ENCODE measurements around the gene GABRR3.
A peak's percentile ranks its signal among the peaks of the same experiment; 100 is the strongest.
"Not testable (repeated sequence)": the region's sequence is repeated elsewhere in the genome, so short reads cannot be mapped to it uniquely, and the experiment has no call there.

GABRR3 gene

DNA sequence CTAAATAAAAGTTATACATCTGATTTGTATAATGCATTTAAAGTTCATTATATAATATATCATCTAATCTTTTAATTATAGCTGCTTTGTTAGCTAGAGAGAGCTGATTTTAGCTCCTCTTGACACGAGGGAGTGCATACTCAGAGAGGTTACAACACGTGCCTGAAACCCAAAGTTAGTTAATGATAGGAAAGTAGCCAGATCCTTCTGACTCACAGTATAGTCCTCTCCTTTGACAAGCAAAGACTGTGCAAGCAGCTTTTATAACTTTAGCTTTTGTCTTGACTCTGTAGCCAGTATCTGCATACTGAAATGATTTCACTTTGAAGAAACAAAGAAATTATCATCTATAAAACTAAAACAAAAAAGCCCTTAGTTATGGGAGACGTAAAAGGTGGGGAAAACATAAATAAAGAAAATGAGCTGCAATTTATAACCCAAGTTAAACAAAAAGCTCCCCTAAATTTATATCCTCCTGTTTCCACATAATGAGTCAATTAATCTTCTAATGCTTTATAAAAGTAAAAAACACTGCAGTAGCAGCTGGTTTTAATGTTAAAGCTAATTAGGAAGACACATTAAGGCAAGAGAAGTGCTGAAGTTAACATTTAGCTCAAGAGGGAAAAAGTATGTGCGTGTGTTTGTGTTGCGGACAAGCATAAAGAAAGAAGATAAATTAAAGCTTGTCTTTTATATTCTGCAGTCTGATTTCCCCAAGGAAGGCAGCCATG lies 13.1 kb downstream of the GABRR3 start:
- no peak for DNase-seq

DNA sequence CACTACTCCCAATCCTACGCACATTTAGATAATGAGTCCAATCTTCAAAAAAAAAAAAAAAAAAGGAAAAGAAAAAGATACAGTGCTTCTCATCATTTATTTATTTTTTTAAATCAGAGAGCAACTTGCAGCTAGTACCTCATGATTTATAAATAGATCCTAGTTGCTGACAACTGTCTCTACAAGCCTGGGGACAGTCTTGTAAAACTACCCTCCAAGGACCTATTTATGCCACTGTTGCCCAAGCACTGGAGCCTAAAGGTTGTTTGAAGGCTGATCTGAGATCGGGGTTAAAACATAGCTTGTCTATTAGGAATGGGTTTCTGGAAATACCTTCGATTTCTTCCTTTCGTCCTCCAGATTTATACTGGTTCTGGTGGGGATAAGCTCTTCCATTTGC lies 14.7 kb downstream of the GABRR3 start:
- DNase-seq, result no peak

DNA sequence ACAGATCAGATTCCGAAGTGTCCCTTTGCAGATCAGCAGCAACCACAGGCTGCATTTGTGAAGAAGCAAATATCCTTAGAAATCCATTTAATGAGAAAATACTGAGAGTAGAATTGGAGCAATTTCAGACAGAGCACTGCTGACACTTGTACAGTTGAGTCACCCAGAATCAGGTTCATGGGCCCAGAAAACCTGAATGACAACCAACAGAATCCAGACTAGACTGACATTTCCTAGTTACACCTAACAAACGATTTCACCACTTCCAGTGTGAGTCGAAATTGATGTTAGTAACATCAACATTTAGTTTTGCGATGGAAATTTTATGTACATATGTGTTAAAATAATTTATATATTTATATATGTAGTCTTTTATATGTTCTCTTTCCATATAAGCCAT lies 16.8 kb downstream of the GABRR3 start:
- DNase-seq, result no peak

DNA sequence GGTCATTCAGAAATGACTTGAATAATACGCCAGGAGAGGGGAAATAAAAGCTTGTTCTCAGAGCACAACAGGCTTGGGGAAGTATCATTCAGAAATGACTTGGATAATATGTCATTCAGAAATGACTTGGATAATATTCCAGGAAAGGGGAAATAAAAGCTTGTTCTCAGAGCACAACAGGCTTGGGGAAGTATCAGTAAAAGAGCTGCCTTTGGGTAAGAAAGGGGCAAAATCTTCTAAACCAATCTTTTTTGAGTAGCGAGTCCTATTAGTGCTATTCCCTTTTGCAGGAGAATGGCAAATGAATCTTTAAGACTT lies 20.9 kb downstream of the GABRR3 start:
- no peak for DNase-seq

DNA sequence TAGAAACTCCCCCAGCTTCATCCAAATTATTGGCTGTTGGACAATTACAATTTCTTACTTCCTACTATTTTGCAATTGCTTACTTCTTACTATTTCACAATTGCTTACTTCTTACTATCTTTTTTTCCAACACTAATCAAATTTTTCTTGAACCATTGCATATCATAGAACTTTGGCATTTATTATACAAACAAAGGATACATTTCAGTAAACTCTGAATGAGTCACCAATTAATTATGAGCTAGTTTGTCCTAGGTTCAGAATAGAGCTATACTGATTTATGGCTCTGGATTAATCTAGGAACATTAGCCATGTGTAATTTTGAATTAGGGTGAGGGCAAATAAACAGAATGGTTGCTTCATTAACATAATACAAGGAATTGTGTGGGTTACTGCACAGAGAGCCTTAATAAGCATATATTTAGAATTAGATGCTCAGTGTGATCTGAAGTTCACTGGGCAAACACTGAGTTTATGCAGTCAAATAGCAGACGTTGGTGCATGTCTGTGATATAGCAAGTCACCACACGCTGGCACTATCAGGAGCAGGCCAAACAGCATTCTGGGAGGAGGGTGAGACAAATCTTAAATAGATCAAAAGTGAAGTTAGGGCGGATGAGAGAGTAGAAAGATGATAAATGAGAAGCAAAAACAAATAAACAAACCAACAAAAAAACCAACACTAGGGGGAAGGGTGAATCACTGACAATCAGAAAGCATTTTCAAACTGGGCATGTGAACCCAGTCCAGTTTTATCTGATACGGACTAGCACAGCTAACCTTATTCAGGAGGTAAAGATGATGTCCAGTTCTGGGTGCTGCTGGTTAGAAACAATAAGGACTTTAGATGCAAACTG lies 21.5 kb downstream of the GABRR3 start:
- DNase-seq, result no peak

DNA sequence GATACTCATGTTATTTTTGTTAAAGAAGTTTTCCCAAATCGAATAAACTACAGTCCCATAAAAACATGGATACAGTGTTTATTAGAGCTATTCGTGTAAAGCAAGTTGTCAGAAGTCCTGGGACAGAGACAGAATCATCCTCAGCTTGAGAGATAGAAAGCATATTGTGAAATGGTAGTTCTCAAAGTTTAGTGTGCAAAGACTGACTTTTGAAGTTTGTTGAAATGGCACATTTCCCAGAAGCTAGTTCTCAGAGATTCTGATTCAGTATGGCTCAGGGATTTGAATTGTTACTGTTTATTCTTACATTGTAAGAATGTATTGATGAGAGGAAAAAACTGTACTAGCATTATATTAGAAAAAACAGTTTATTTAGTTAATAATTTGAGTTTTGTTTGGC lies 22.1 kb downstream of the GABRR3 start:
- DNase-seq, result no peak

DNA sequence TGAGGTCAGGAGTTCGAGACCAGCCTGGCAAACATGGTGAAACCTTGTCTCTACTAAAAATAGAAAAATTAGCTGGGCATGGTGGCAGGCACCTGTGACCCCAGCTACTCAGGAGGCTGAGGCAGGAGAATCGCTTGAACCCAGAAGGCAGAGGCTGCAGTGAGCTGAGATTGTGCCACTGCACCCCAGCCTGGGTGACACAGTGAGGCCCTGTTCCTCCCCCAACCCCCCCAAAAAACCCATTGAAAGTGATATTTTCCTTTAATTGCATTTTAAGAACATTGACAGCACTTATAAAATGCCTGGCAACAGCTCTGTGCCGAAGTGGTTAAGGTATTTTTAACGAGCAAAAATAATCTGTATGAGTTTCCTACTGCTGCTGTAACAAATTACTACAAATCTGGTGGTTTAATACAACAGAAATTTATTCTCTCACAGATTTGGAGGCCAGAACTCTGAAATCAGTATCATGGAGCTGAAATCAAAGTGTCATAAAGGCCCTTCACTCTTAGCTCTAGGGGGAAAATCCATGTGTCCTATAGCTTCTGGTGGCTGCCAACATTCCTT lies 24.1 kb downstream of the GABRR3 start:
- DNase-seq, result not testable (repeated sequence)

DNA sequence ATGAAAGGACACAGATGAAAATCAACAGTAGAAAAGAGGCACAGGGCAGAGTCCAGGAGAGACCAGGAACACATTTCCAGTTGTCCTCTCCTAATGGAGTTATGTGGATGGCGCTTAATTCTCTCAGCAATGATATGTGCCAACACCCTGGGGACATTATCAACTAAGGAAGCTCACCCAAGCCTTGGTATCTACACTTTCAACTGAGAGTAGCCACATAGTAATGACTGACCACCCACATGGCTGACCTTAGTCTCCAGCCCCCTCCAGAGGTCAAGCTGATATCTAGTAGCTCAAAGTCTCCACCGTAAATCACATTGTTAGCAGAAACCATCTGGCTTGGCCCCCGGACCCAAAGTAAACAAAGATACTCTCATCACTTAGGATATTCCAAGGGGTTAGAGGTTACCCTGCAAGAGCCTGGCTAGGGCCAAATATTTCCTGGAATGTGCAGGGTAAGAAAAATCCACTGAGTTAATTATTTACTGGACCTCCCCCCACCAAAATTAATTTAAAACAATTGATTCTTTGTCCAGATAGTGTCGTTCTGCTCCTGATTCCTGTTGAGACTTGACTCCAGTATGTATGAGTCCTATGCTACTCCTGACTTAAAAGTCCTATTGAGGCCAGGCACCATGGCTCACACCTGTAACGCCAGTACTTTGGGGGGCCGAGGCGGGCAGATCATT lies 24.8 kb downstream of the GABRR3 start:
- no peak for DNase-seq

DNA sequence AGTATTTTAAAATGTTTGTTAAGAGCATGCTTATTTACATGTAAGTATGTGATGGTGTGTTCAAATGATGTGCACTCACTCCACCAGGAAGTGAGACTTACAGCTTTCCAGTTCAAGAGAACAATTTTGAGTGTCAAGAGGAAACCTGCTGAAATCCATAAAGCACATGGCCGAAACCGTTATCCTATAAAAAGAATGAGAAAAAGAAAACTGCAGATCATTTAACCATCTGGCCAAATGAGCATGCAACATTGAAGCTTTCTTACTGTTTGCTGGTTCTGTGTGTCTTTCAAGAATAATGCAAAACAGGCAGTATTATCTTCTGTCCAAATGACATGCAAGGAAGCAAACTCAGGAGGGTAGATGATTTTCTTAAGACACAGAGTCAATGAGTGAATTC lies 26.3 kb downstream of the GABRR3 start:
- DNase-seq, result no peak

DNA sequence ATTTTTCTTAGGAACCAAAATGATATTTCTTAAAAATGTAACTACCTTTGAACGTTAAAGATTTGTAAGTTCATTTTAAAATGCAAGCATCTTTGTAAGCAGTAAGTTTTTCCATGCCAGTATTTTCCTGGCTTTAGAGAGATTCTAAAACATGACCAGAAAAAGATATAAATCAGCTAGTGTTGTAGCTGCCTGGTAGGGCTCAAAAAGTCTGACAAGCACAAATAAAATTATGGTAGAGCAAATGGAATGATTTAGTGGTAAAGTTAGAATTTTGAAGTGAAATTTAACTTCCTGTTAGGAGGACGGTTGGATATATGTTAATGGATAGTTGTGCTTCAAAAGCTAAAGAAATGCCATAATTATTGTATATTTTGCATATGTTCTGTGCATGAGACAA lies 29.7 kb downstream of the GABRR3 start:
- no peak for DNase-seq

DNA sequence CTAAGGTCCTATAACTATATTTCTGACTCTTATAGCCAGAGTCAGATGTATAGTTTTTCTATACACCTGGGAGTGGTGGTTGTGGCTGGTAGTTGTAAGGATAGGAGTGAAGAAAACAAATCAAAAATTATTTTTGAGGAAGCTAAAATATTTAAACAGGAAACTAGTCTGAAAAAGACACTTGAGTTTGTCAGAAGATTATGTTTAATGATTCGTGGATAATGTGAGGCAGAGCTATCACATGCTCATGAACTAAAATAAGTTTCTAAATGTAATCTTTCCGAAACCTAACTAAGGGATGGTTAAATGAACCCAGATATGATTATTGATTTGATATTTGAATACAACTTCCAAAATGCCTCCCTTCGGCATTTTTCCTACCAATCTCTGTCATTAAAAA lies 30.4 kb downstream of the GABRR3 start:
- DNase-seq, result no peak

DNA sequence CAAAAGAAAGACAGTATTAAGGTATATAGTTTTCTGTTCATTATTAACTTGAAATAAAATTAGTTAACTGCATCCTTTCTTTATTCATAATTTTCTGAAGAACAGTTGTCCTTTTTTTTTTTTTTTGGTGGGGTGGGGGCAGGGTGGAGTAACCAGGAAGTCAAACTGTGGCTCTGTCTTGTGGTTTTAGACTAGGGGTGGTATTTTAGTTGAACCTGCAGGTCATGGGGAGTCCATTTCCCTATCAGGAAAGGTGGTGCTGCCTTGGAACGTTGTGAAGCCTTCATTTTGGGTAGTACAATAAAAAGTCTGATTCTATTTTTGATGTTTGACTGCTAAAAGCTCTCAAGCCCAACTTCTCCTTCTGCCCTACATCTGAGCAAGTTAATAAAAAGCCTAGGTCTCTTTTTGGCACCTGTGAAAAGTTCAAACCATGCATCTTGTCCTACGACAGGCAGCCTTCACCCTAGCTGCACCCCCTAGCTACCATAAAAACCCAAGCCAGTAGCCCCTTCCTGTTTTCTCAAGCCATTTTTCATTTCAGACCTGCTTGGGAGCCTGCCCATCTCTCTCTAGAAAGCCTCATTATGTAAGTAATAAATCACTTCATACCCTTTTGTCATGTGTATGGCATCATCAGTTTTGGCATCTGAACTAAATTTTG lies 31.7 kb downstream of the GABRR3 start:
- peak; percentile 10 for DNase-seq

DNA sequence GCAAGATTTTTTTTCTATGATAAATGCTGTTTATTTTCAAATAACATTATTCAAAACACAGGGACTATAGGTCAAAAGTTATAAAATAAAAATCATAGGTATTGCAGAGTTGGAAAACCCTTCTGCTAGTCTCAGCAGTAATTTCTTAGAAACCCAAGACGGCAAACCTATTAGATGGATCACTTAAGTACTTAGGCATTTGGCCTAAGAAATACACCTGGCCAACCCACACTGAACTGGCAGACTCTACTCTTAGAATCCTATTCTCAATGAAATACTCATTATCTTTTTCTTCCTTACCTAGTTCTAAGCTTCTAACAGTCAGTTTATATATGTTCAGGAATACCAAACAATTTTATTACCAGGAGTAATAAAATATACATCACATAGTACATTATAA lies 32.4 kb downstream of the GABRR3 start:
- DNase-seq, result no peak

DNA sequence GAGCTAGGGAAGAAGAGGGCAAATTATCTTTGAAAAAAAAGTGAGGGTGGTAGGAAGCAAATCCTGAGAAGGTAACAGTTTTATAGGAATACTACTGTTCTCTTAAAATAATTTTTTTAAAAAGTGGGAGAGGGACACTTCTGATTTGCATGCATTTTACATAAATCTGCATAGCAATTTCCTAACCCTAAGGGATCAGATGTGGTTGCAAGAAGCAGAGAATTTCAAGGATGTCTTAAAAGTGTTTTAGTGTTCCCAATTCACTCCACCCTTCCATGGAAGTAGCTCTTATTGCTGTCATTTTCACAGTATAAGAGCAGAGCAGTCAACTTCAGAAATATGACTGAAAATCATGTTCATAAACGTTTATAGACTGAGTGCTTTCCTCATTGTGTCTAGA lies 35.1 kb downstream of the GABRR3 start:
- no peak for DNase-seq

DNA sequence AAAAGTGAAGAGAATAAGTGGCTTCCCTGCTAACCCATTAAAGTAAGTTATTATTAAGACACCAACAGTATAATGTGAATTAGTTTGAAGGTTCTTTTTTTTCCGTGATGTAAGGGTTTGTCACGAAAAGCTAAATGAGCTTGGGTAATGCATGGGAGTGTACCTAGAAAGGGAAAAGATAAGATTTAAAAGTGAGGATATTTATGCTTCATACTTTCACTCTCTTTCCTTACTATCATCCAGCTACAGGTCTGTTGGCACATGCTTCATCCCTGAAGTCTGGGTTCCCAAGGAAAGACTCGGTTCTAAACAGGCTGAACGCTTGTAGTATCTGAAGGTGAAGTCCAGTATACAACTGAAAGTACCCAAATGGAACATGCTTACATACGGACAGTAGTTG lies 36.0 kb downstream of the GABRR3 start:
- no peak for DNase-seq

DNA sequence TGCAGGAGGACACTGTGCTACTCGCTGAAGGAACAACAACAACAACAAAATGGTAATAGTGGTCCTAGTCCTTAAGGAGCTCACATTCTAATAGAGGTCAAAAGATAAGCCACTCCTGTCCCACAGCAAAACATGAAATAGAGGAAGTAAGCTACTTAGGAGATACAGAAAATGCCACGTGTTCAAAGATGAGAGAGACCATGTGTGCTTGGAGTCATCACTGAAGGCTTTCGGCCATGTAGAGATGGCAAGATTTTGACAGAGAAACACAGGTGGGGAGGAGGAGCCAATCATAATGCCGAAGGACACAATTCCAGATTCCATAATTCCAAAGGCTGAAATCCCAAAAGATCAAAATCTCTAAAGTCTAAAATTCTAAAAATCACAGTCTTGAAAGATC lies 38.1 kb downstream of the GABRR3 start:
- no peak for DNase-seq

DNA sequence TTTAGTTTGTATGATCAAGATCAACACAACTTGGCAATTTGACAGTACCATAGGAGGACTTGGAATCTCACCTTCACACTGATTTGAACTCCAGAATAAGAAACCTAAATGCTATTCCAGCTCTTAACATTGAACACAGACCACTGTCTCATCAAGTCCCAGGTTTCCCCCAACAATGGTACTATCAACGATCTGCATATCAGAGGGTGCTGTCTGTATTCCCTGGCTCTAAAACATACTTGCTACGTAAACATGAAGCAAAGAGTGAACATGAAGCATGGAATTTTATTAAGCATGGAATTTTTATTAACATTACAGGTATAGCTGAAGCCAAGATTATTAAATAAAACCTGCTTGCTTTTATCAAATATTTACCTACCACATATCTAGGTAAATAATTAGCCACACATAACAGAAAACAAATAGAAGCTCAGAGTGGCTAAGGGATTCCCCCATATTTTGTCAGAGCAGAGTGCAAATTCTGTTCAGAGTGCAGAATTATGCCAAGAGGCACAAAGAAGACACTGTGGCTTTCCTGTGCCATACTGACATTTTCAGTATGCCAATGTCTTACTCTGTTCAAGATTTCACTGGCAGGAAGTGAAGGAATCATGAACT lies 40.7 kb downstream of the GABRR3 start:
- DNase-seq, result no peak

DNA sequence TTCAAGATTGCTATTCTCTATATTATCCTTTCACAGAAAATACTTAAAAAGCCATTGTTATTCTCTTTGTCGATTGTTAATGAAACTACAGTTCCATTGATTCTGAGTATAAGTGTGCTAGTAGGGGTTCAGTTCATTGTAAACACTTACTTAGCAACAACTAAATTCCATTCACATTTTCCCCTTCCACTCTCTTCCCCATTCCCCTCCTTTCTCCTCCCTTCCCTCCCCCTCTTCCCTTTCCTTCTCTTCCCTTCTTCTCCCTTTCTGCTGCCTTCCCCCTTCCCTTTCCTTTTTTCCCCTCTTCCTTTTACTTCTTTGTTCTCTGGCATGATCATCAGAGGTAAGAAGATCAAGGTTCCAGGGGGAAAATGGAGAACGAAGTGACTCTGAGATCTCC lies 41.6 kb downstream of the GABRR3 start:
- DNase-seq, result no peak

DNA sequence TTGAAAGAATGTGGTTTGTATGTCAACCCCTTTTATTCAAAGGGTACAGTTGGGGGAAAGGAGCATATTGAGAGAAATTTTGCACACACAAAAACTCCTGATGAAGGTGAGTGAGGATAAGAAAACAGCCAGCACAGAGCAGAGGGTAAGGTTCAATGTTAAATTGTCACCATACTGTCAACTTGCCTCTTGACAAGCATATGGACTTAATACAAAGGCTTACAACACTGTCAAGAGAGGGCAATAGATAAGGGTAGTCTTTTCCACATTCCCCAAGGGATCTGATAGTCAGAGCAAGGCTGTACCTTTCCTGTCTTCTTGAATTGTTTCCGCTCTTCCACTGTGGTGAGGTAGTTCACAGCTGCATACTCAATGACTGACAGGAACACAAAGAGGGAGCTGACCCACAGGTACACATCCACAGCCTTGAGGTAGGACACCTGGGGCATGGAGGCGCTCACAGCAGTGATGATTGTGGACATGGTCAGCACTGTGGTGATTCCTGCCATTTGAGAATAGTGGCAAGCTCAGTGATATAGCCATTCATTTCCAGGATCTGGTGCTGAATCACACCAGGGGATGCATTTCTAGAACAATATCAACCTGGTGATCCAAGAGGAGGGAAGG lies 42.5 kb downstream of the GABRR3 start:
- no peak for DNase-seq

DNA sequence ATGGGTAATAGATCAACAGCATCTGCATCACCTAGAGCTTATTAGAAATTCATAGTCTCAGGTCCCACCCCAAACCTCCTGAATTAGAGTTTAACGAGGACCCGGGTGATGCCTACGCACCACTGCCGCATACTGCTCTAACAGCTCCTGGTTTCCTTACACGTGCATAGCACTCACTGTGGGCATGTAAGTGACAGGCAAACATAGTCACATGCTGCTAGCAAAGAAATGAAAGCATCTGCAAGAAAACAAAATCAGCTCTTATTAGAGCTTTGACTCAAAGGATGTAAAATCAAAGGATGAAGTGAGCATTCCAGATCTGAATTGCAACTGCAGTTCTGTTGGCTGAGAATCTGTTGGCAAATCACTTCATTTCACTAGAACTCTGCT lies 43.8 kb downstream of the GABRR3 start:
- DNase-seq, result peak; percentile 34

DNA sequence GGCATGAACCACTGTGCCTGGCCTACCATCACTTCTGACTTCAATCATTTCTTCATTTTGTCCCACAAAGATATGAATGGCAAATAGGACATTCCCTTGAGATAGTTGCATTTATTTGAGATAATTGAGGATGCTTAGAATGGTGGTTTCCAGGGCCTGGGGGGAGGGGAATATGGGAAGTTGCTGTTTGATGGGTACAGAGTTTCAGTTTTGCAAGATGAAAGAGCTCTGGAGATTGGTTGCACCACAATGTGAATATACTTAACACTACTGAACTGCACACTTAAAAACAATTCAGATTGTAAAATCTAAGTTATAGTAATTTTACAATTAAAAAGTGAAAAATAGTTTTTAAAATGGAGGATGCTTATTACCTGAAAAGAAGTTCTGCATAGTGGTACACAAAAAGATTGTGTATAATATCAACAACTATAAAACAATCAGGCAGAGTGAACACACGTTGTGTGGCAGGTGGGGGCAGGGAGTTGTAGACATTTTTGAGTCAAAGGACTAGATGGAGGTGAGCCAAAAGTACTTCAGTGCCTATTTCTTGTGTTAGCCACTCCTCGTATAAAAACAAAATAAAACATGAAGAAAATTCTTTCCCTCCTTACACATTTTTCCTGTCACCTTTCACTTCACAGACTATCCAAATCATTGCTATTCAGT lies 44.4 kb downstream of the GABRR3 start:
- DNase-seq, result peak; percentile 11
